AG20443 (cell line): ENCODE data around the gene PRIMA1.

Experiments
- DNase-seq: peaks from one replicate; pipeline ENCODE4 v3.0.0; 2012; ENCODE audit warnings: low spot score, mixed read lengths

Gene PRIMA1

GRCh38 chr14:93753647-93754046 lies 34.6 kb downstream of the PRIMA1 start:
- DNase-seq = no peak

- no peak for DNase-seq
Observed at GRCh38 chr14:93752980-93753561, 35.2 kb downstream of the PRIMA1 start.

- no peak for DNase-seq
Observed at GRCh38 chr14:93751946-93752655, 36.2 kb downstream of the PRIMA1 start.

- no peak for DNase-seq
Observed at GRCh38 chr14:93749076-93749420, 39.2 kb downstream of the PRIMA1 start.

- no peak for DNase-seq
Observed at GRCh38 chr14:93748208-93749075, 39.8 kb downstream of the PRIMA1 start.

GRCh38 chr14:93747560-93747959 lies 40.7 kb downstream of the PRIMA1 start:
- DNase-seq = no peak

GRCh38 chr14:93747102-93747501 lies 41.2 kb downstream of the PRIMA1 start:
- no peak for DNase-seq

- no peak for DNase-seq
Observed at GRCh38 chr14:93745603-93746273, 42.5 kb downstream of the PRIMA1 start.

GRCh38 chr14:93744876-93745275 lies 43.4 kb downstream of the PRIMA1 start:
- no peak for DNase-seq

- DNase-seq = no peak
Observed at GRCh38 chr14:93744176-93744575, 44.1 kb downstream of the PRIMA1 start.

GRCh38 chr14:93743270-93744060 lies 44.8 kb downstream of the PRIMA1 start:
- no peak for DNase-seq

GRCh38 chr14:93742761-93743160 lies 45.5 kb downstream of the PRIMA1 start:
- DNase-seq = no peak

- DNase-seq = no peak
Observed at GRCh38 chr14:93741556-93742230, 46.6 kb downstream of the PRIMA1 start.

- DNase-seq = no peak
Observed at GRCh38 chr14:93737634-93738033, 50.7 kb downstream of the PRIMA1 start.

GRCh38 chr14:93736378-93737014 lies 51.8 kb downstream of the PRIMA1 start:
- no peak for DNase-seq

GRCh38 chr14:93735206-93735605 lies 53.1 kb downstream of the PRIMA1 start:
- DNase-seq = no peak

GRCh38 chr14:93734086-93734822 lies 54.0 kb downstream of the PRIMA1 start:
- no peak for DNase-seq

- no peak for DNase-seq
Observed at GRCh38 chr14:93733631-93734030, 54.7 kb downstream of the PRIMA1 start.

- DNase-seq = no peak
Observed at GRCh38 chr14:93733231-93733630, 55.1 kb downstream of the PRIMA1 start.

GRCh38 chr14:93732524-93732923 lies 55.8 kb downstream of the PRIMA1 start:
- no peak for DNase-seq
